HEK293 (cell line): ENCODE data around the gene GIMAP5.

Experiments
- GLI2 ChIP-seq: fragments of 450-650 bp; formaldehyde crosslinking; IDR thresholded peaks from 2 replicates; pipeline ENCODE4; 2017; ENCODE audit warnings: missing biosample characterization, missing genetic modification characterization, low read depth, borderline replicate concordance
- TF ChIP-seq, protein P1 (sequence below): fragments of 450-650 bp; formaldehyde crosslinking; IDR thresholded peaks from 2 replicates; pipeline ENCODE4 v1.5.1; 2016; ENCODE audit warnings: missing biosample characterization, missing genetic modification characterization

DNA sequence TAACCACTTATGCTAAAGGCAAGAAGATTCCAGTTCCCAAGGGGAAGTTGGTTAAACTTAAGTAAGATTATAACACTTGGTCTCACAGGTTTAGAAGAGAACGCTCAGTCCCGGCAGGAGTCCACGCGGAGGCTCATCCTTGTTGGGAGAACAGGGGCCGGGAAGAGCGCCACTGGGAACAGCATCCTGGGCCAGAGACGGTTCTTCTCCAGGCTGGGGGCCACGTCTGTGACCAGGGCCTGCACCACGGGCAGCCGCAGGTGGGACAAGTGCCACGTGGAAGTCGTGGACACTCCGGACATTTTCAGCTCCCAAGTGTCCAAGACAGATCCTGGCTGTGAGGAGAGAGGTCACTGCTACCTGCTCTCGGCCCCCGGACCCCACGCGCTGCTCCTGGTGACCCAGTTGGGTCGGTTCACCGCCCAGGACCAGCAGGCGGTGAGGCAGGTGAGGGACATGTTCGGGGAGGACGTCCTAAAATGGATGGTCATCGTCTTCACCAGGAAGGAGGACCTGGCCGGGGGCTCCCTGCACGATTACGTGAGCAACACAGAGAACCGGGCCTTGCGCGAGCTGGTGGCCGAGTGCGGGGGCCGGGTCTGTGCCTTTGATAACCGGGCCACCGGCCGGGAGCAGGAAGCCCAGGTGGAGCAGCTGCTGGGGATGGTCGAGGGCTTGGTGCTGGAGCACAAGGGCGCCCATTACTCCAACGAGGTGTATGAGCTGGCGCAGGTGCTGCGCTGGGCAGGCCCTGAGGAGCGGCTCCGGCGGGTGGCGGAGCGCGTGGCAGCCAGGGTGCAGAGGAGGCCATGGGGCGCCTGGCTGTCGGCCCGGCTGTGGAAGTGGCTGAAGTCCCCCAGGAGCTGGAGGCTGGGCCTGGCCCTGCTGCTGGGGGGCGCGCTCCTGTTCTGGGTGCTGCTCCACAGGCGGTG, 17.0 kb upstream of the GIMAP5 start:
- no peak for TF ChIP-seq GLI2 (tag by site-specific recombination)
- TF ChIP-seq, protein P1, sequence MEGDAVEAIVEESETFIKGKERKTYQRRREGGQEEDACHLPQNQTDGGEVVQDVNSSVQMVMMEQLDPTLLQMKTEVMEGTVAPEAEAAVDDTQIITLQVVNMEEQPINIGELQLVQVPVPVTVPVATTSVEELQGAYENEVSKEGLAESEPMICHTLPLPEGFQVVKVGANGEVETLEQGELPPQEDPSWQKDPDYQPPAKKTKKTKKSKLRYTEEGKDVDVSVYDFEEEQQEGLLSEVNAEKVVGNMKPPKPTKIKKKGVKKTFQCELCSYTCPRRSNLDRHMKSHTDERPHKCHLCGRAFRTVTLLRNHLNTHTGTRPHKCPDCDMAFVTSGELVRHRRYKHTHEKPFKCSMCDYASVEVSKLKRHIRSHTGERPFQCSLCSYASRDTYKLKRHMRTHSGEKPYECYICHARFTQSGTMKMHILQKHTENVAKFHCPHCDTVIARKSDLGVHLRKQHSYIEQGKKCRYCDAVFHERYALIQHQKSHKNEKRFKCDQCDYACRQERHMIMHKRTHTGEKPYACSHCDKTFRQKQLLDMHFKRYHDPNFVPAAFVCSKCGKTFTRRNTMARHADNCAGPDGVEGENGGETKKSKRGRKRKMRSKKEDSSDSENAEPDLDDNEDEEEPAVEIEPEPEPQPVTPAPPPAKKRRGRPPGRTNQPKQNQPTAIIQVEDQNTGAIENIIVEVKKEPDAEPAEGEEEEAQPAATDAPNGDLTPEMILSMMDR (tag by site-specific recombination), result no peak
